22Rv1 (cell line): ENCODE measurements around the gene SMTN.

ENCODE experiments used
- CTCF ChIP-seq: fragments of 450-650 bp; IDR thresholded peaks from 2 replicates; pipeline ENCODE4 v1.5.1; 2017; ENCODE audit warnings: mild to moderate bottlenecking
- ZFX ChIP-seq: fragments of 450-650 bp; IDR thresholded peaks from 2 replicates; pipeline ENCODE4 v1.6.1; 2017; ENCODE audit warnings: antibody characterized with exemption, borderline replicate concordance

GRCh38 chr22:31142285-31142684 lies 61.2 kb downstream of the SMTN start:
- TF ChIP-seq CTCF (no peak), ZFX (no peak)
